GM19467 (cell line): Measurements from ENCODE around the gene ACSL5.
"Not testable (repeated sequence)": the region's sequence is repeated elsewhere in the genome, so short reads cannot be mapped to it uniquely, and the experiment has no call there.

ENCODE experiments used
- ATAC-seq: cut with Tn5 transposase; IDR thresholded peaks from one replicate; pipeline ENCODE4 v1.9.1; 2021; ENCODE audit warnings: mild to moderate bottlenecking, moderate library complexity; ENCODE audit not compliant: unreplicated experiment

Gene ACSL5

DNA sequence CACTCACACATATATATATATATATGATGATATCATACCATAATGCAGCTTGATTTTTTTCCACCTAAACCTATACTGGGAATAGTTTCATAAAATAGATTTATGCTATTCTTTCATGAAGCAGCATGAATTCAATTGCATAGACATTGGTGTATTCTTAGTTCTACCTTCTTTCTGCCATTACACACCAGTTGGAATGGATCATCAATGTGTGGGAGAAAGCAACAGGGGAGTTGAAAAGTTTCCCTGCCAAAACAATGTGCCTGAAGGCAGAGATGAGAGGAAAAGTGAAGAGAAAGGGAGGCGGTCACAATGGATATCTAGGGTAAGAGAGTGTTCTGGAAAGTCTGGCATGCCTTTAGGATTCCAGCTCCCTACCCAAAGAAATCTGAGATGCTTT lies 25.2 kb upstream of the ACSL5 start:
- ATAC-seq = no peak

- ATAC-seq = no peak
These were observed 24.3 kb upstream of the ACSL5 start for GRCh38 chr10:112349521-112350085.

- no peak for ATAC-seq
These were observed 22.8 kb upstream of the ACSL5 start for GRCh38 chr10:112351146-112351545.

GRCh38 chr10:112352044-112352443 lies 21.9 kb upstream of the ACSL5 start:
- ATAC-seq = no peak

- ATAC-seq = no peak
These were observed 20.9 kb upstream of the ACSL5 start for GRCh38 chr10:112353046-112353445.

- ATAC-seq = no peak
These were observed 17.2 kb upstream of the ACSL5 start for GRCh38 chr10:112356686-112357085.

GRCh38 chr10:112359606-112360307 lies 14.2 kb upstream of the ACSL5 start:
- ATAC-seq = no peak

GRCh38 chr10:112360308-112361270 lies 13.3 kb upstream of the ACSL5 start:
- ATAC-seq = no peak

- no peak for ATAC-seq
These were observed 11.8 kb upstream of the ACSL5 start for GRCh38 chr10:112361951-112362751.

DNA sequence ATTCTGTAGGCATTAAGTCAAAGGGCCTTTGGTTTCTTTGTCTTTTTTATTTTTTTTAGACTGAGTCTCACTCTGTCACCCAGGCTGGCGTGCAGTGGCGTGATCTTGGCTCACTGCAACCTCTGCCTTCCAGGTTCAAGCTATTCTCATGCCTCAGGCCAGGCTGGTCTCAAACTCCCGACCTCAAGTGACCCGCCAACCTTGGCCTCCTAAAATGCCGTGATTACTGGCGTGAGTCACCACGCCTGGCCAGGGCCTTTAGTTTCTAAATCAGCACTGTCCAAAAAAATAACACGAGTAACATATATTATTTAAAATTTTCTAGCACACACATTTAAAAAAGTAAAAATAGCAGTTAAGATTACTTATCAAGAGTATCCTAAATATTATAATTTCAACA lies 11.1 kb upstream of the ACSL5 start:
- ATAC-seq = no peak

DNA sequence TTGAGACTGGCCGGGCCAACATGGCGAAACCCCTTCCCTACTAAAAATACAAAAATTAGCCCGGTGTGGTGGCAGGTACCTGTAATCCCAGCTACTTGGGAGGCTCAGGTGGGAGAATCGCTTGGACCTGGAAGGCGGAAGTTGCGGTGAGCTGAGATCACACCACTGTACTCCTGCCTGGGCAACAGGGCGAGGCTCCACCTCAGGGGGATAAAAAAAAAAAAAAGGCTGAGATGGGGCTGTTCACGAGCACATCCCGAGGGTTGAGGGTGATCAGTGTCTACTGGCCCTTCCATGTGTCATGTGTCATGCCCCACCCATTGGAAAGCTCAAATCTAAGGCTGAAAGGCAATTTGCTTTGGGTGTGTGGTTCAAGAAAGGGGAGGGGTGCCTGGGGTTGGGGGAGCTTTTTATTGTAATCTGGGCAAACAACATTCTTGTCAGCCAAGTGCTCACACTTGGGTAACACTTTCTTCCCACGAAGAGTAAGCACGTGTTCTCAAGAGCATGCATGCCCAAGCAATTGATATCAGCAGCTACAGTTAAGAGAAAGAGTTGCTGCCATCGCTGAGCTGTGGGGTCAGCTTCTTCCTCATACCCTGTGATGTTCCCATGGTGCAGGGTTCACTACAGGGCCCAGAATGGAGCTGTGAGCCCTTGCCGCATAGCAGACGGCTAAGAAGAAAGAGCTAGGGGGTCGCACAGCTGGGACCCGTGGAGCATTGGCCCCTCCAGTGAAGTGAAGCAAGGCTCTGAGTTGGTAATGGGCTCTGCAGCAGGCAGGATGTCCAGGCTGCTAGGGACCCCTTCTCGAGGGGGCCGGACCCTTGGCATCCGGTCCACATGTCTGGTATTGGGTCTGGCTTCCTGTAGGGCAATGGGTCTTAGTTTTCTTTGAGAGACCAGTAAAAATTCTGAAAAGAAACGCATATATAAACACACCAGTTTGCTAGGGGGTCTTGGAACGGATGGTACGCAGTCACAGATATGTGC lies 9.9 kb upstream of the ACSL5 start:
- ATAC-seq = no peak

DNA sequence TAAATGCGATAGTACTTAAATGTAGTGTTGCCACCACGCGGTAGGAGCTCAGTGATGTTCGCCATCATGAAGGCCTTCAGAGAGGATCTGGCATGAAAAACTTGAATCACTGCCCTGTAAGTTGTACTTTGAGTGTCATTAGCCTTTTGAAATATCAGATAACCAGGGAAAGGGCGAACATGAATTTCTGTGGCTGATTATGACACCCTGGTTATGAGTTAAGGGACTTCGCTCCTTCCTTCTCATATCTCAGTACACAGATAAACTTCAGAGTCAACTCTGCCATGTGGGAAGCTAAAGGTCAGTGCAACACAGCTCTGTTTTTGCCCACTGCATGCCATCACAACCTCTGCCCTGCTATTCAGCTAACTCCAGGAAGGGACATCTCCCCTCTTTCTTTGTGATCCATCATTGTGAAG lies 8.9 kb upstream of the ACSL5 start:
- no peak for ATAC-seq

- ATAC-seq = no peak
These were observed 8.5 kb upstream of the ACSL5 start for GRCh38 chr10:112365451-112365850.

DNA sequence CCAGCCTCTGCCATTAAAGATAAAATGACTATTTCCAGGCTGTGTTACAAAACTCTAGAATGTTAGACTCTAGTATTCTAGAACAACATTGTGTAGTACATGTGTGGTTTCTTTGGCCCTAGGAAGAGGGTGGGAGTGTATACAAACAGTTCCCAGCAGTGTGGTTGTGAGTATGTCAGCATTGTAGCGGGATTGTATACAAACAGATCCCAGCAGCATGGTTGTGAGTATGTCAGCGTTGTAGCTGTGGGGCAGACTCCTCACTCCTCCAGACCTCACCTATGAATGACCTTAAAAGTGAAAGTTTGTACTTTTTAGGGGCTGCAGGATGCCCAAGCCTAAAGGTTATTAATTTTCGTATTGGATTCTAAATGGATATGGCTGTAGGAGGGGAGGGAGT lies 6.9 kb upstream of the ACSL5 start:
- ATAC-seq = no peak

DNA sequence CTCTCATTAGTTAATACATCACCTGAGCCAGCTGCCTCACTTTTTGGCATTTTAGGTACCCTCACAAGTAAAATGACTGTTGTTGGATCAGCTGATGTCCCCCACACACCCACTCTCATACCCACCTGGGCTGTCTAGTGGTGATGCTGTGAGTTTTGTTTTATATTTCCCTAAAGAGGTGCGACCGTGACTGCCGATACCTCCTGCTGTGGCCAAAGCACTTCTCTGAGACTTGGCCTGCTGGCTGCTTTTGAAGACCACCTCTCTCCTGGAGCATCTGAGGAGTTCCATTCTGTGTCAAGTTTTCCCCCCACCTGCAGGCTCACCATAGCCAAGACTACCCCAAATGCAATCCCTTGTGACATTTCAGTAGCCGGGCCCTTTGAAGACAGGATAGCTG lies 6.4 kb upstream of the ACSL5 start:
- no peak for ATAC-seq

- peak; percentile 93 for ATAC-seq
These were observed 4.2 kb upstream of the ACSL5 start for GRCh38 chr10:112369495-112370423.

- no peak for ATAC-seq
These were observed 3.5 kb upstream of the ACSL5 start for GRCh38 chr10:112370424-112370819.

DNA sequence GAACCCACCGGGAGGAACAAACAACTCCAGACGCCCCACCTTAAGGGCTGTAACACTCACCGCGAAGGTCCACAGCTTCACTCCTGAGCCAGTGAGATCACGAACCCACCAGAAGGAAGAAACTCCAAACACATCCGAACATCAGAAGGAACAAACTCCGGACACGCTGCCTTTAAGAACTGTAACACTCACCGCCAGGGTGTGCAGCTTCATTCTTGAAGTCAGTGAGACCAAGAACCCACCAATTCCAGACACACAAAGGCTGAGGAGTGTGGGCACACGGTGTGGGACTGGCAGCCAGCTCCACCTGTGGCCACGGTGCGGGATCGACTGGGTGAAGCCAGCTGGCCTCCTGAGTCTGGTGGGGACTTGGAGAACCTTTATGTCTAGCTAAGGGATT lies 2.6 kb upstream of the ACSL5 start:
- not testable (repeated sequence) for ATAC-seq
